GM06990 (cell line): Measurements from ENCODE around the gene AGMO.

Experiments
- DNase-seq: peaks from one replicate; pipeline ENCODE4 v3.0.0-alpha.2; 2011; ENCODE audit not compliant: insufficient read length; ENCODE audit errors: extremely low read depth
- H3K27me3 ChIP-seq: replicated peaks from 2 replicates; pipeline ENCODE4 v1.6.0; 2011; ENCODE audit warnings: low read length; ENCODE audit not compliant: control insufficient read depth, insufficient read depth
- H3K36me3 ChIP-seq: 2 replicates; pipeline ENCODE4 v1.5.1; 2011; ENCODE audit warnings: low read length; ENCODE audit not compliant: control insufficient read depth, insufficient read depth
- H3K4me3 ChIP-seq: replicated peaks from 2 replicates; pipeline ENCODE4 v1.5.1; 2011; ENCODE audit warnings: low read depth, mild to moderate bottlenecking, control low read depth, low read length
- TF ChIP-seq, protein P1 (sequence below): IDR thresholded peaks from 2 replicates; pipeline ENCODE4 v1.5.1; 2011; ENCODE audit warnings: low read length, control low read depth, mild to moderate bottlenecking, inconsistent platforms; ENCODE audit not compliant: insufficient read depth, poor library complexity, severe bottlenecking

AGMO gene

DNA sequence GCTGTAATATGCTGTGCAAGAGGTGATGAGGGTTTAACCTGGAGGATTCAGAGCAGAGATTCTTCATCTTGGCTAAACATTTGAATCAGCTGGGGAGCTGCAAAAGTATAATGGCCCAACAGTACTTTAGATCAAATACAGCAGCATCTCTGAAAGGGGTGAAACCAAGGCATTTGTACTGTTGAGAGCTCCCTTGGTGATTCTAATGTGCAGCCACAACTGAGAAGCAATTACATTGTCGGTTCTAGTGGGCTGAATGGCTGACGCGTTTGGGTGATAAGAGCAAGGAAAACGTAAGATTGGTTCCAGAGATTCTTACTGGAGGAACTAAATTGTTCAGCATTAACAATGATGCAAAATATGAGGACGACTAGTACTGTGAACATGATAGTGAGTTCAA lies 269.7 kb downstream of the AGMO start:
- Histone ChIP-seq H3K36me3 (no peaks in the 10 kb centered on the region), H3K27me3 (no peaks in the 10 kb centered on the region), H3K4me3 (no peak overlapping the region)
- no peak for DNase-seq
- TF ChIP-seq, protein P1, sequence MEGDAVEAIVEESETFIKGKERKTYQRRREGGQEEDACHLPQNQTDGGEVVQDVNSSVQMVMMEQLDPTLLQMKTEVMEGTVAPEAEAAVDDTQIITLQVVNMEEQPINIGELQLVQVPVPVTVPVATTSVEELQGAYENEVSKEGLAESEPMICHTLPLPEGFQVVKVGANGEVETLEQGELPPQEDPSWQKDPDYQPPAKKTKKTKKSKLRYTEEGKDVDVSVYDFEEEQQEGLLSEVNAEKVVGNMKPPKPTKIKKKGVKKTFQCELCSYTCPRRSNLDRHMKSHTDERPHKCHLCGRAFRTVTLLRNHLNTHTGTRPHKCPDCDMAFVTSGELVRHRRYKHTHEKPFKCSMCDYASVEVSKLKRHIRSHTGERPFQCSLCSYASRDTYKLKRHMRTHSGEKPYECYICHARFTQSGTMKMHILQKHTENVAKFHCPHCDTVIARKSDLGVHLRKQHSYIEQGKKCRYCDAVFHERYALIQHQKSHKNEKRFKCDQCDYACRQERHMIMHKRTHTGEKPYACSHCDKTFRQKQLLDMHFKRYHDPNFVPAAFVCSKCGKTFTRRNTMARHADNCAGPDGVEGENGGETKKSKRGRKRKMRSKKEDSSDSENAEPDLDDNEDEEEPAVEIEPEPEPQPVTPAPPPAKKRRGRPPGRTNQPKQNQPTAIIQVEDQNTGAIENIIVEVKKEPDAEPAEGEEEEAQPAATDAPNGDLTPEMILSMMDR, result no peak

DNA sequence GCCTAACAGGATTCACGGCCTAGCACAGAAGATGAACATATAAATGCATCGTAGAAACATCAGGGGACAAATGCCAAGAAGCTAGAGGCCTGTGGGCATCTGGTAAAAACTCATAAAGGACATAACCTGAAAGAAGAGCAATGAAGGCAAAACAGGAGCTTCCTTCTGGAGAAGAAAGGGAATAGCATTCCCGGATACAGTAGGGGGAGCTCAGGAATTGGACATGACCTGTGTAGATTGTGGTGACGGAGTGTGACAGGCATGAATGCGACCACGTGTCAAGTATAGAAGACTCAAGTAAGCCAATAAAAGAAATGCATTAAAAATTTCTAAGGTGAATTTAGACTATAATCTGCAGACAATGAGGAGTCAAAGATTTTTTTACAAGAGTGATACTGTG lies 270.1 kb downstream of the AGMO start:
- DNase-seq, result no peak
- H3K27me3 ChIP-seq, result no peaks in the 10 kb centered on the region
- no peak overlapping the region for H3K4me3 ChIP-seq
- TF ChIP-seq, protein P1, result no peak
- no peaks in the 10 kb centered on the region for H3K36me3 ChIP-seq

DNA sequence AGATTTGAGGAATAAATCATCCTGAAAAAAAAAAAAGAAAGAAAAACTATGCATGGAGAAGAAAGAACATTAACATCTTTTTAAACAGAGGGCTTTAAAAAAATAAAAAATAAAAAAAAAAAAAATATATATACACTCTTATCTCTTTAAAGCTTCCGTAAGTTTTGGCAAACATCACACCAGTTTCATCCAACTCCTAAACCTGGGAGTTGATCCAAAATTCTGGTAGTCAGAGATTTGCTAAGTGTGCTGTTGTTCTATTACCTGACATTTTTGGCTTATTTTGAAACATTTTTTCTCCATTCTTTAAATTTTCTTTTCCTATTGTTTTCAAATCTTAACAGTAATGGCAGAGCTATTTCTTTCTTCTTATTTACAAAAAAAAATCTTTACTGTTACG lies 273.1 kb downstream of the AGMO start:
- Histone ChIP-seq H3K36me3 (no peaks in the 10 kb centered on the region), H3K4me3 (no peak overlapping the region), H3K27me3 (no peaks in the 10 kb centered on the region)
- no peak for DNase-seq
- TF ChIP-seq, protein P1, result no peak

DNA sequence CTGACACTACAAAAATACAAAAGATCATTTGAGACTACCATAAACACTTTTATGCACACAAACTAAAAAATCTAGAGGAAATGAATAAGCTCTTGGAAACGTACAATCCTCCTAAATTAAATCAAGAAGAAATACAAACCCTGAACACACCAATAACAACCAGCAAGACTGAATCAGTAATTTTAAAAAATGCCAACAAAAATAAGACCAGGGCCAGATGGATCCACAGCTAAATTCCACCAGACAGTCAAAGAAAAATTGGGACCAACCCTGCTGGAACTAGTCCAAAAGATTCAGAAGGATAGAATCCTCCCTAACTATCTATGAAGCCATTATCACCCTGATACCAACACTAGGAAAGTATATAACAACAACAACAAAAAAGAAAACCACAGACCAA lies 277.4 kb downstream of the AGMO start:
- no peak for DNase-seq
- TF ChIP-seq, protein P1, result no peak
- Histone ChIP-seq H3K27me3 (no peaks in the 10 kb centered on the region), H3K36me3 (no peaks in the 10 kb centered on the region), H3K4me3 (no peak overlapping the region)

DNA sequence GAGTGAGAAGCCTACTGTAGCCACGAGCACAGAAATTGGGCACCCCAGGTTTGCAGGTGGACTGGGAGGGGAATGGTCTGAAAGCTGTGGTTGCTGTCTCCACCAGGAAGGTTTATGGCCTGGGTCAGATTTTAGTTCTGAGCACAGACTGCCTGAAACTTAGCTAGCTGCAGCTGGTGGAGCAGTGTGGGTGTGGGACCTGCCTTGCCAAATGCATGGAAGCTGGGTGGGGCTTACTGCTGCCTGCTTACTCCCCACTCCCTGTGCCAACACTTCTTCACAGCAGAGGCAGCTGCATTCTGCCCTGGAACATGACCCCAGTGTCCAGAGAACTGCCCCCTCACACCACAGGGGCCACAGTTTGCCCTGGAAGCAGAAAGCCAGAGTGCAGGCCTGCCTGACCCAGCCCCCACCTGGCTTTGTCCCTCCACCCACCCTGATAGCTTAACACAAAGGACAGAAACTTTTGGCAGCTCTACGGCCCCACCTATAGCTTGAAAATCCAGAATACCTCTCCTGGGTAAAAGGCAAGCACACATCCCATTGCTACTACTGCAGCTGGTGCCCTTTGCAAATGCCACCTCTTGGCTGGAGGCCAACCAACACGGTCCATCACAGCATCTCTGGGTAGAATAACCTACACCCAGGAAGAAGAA lies 281.6 kb downstream of the AGMO start:
- TF ChIP-seq, protein P1, result no peak
- DNase-seq, result no peak
- no peaks in the 10 kb centered on the region for H3K36me3 ChIP-seq
- H3K27me3 ChIP-seq, result no peaks in the 10 kb centered on the region
- no peak overlapping the region for H3K4me3 ChIP-seq

DNA sequence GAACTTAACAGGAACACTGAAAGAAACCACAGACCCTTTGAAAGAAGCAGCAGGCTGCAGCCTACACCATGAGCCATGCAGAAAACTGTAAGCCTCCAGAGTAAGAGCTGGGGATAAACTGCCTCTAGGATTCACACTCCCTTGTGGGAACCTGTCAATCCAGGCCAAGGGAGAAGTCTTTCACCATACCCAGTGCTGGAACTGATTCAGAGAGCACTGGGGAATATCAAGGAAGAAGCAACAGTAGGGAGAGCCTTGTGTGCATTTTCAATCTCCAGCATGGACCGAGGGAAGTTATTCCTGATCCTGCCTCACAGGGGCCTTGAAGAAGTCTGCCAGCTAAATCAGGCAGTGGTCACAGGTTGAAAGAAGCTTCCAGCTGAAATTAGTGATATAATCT lies 282.2 kb downstream of the AGMO start:
- TF ChIP-seq, protein P1, result no peak
- no peaks in the 10 kb centered on the region for H3K36me3 ChIP-seq

More for the DNA sequence above, 282.2 kb downstream of the AGMO start:
- no peak overlapping the region for H3K4me3 ChIP-seq
- H3K27me3 ChIP-seq, result no peaks in the 10 kb centered on the region
- no peak for DNase-seq
